GM12878 (cell line): ENCODE data around the gene RPS6KA4. TPM values are rescaled to one million over a fixed set of nuclear protein-coding genes. Genes with fewer than 3 reads are reported as not detected.

ENCODE experiments used
- BMI1 ChIP-seq: fragments of 450-650 bp; IDR thresholded peaks from 2 replicates; pipeline ENCODE4 v1.6.1; 2016; ENCODE audit warnings: mild to moderate bottlenecking, moderate library complexity, borderline replicate concordance
- E2F8 ChIP-seq: fragments of 450-650 bp; IDR thresholded peaks from 2 replicates; pipeline ENCODE4 v1.6.1; 2018; ENCODE audit warnings: mild to moderate bottlenecking, low read depth, moderate library complexity; ENCODE audit not compliant: partially characterized antibody
- NFYA ChIP-seq: IDR thresholded peaks from 2 replicates; pipeline ENCODE4 v1.6.1; 2011; ENCODE audit warnings: low read depth, mild to moderate bottlenecking, low read length, improper control_type of control experiment, borderline replicate concordance
- POLR2AphosphoS5 ChIP-seq: IDR thresholded peaks from 2 replicates; pipeline ENCODE4 v1.6.1; 2011; ENCODE audit warnings: mild to moderate bottlenecking, low read length, inconsistent platforms
- SREBF2 ChIP-seq: IDR thresholded peaks from 2 replicates; pipeline ENCODE4 v1.6.1; 2012; ENCODE audit warnings: mild to moderate bottlenecking, low read length
- TCF3 ChIP-seq: IDR thresholded peaks from 2 replicates; pipeline ENCODE4 v1.6.1; 2012; ENCODE audit warnings: low read depth, mild to moderate bottlenecking, low read length, borderline replicate concordance; ENCODE audit not compliant: insufficient read depth
- ZNF687 ChIP-seq: fragments of 450-650 bp; IDR thresholded peaks from 2 replicates; pipeline ENCODE4 v1.6.1; 2017; ENCODE audit warnings: mild to moderate bottlenecking, moderate library complexity
- polyA plus RNA-seq, 11 experiments: library from polyadenylated mRNA; depleted of rRNA in 4 of 11; unstranded in 6 of 11; stranded (reverse) in 5 of 11; fragments of >200 nt; fragmentation: Nextera tagmentation in 4 of 11; fragmentation: Illumina TruSeq in 1 of 11; extraction: Ambion mirVana in 4 of 11; extraction: Trizol in 1 of 11; gene quantifications; 1 replicate in 1 of 11; 2 replicates in 10 of 11; pipeline versions ENCODE4 v1.2.1 to v1.2.3, GENCODE V29; 2011 to 2016; ENCODE audit warnings: inconsistent platforms in 2 of 11, missing spikeins in 2 of 11, low read depth in 1 of 11
- total RNA-seq, 4 experiments: library from RNA; depleted of rRNA in 3 of 4; stranded (reverse); fragments of >200 nt in 3 of 4; fragmentation: Illumina TruSeq in 1 of 4; extraction: Trizol in 1 of 4; gene quantifications; 2 replicates each; pipeline versions ENCODE4 v1.2.1 to v1.2.3, GENCODE V29; 2013 to 2021

Gene RPS6KA4
- total and polyA plus RNA-seq, 10 of the 15 experiments (the other 5 are each of a cell fraction or from before 2014, with no cell fraction given): 0.34 to 32.6 (median 11.3) TPM

GRCh38 chr11:64357904-64358535 lies 942 bp upstream of the RPS6KA4 start (continued):
- TF ChIP-seq ZNF687: no peak
- TF ChIP-seq NFYA: no peak
- TF ChIP-seq SREBF2: no peak
- TF ChIP-seq E2F8: no peak
- no peak for TF ChIP-seq POLR2AphosphoS5
- TF ChIP-seq TCF3: no peak
- no peak for TF ChIP-seq BMI1
